Measurements from ENCODE around the gene BLOC1S1.

GRCh38 chr12:55694188-55694515 is 21.7 kb upstream of the BLOC1S1 start:
- TF ChIP-seq CTCF (IDR thresholded peaks at IDR 0.05) (no peak), POLR2AphosphoS5 (IDR thresholded peaks at IDR 0.05) (no peak), POLR2A (IDR thresholded peaks at IDR 0.05) (no peak)

Data from breast epithelium (tissue), 3 donors.